Uterus (tissue), 4 donors: Measurements from ENCODE around the gene FGD2. TPM values are rescaled to one million over a fixed set of nuclear protein-coding genes. Genes with fewer than 3 reads are reported as not detected.

ENCODE experiments used
- DNase-seq, 2 donors: peaks; one replicate each; pipeline ENCODE4 v3.0.0-alpha.2; 2019 to 2020
- H3K27ac ChIP-seq, 2 donors: fragments of 200-600 bp; sonication (generic); 1 replicate in 1 of 2; 2 replicates in 1 of 2; pipeline ENCODE4 v1.5.1; 2016 to 2018
- H3K27me3 ChIP-seq, 2 donors: fragments of 200-600 bp; sonication (generic); one replicate each; pipeline ENCODE4 v1.5.1; 2018 to 2019; ENCODE audit warnings: control low read depth in 1 of 2
- H3K36me3 ChIP-seq, 2 donors: fragments of 200-600 bp; sonication (generic); one replicate each; pipeline ENCODE4 v1.5.1; 2019; ENCODE audit warnings: control low read depth in 1 of 2
- H3K4me1 ChIP-seq, 2 donors: fragments of 200-600 bp; sonication (generic); one replicate each; pipeline ENCODE4 v1.5.1; 2018 to 2019; ENCODE audit warnings: control low read depth in 1 of 2
- H3K4me3 ChIP-seq, 2 donors: fragments of 200-600 bp; sonication (generic); 1 replicate in 1 of 2; 2 replicates in 1 of 2; pipeline ENCODE4 v1.5.1; 2018 to 2019; ENCODE audit warnings: mild to moderate bottlenecking in 1 of 2
- H3K9me3 ChIP-seq, 2 donors: fragments of 200-600 bp; sonication (generic); one replicate each; pipeline ENCODE4 v1.5.1; 2019; ENCODE audit warnings: control low read depth in 1 of 2
- POLR2A ChIP-seq, 2 donors: fragments of 450-650 bp; IDR thresholded peaks; one replicate each; pipeline ENCODE4 v1.6.1; 2016; ENCODE audit warnings: antibody characterized with exemption in 2 of 2, mild to moderate bottlenecking in 1 of 2, moderate library complexity in 1 of 2
- intact Hi-C: fragments of 100-400 bp; cut with DNase I; formaldehyde crosslinking; loops from one replicate; pipeline ENCODE4 v1.15.1; 2023; ENCODE audit warnings: low total_unique reads
- total RNA-seq, 4 donors: library from RNA; depleted of rRNA in 3 of 4; stranded (reverse); fragments of >200 nt in 3 of 4; gene quantifications; one replicate each; pipeline versions ENCODE4 v1.1.0 to v1.2.4, GENCODE V29; 2014 to 2023
- TF ChIP-seq, protein P1 (sequence below), 4 experiments: fragments of 200-600 bp in 2 of 4; fragments of 450-650 bp in 2 of 4; sonication (generic) in 2 of 4; IDR thresholded peaks; one replicate each; pipeline ENCODE4 v1.5.1; 2016 to 2019; ENCODE audit warnings: antibody characterized with exemption in 4 of 4, mild to moderate bottlenecking in 2 of 4, moderate library complexity in 1 of 4
- donor health status: DM: yes; HTN: yes; CAD: no.

The FGD2 gene
- total RNA-seq, 4 donors from 2014 or later = 0.51 to 27.6 (median 11.5) TPM

DNA sequence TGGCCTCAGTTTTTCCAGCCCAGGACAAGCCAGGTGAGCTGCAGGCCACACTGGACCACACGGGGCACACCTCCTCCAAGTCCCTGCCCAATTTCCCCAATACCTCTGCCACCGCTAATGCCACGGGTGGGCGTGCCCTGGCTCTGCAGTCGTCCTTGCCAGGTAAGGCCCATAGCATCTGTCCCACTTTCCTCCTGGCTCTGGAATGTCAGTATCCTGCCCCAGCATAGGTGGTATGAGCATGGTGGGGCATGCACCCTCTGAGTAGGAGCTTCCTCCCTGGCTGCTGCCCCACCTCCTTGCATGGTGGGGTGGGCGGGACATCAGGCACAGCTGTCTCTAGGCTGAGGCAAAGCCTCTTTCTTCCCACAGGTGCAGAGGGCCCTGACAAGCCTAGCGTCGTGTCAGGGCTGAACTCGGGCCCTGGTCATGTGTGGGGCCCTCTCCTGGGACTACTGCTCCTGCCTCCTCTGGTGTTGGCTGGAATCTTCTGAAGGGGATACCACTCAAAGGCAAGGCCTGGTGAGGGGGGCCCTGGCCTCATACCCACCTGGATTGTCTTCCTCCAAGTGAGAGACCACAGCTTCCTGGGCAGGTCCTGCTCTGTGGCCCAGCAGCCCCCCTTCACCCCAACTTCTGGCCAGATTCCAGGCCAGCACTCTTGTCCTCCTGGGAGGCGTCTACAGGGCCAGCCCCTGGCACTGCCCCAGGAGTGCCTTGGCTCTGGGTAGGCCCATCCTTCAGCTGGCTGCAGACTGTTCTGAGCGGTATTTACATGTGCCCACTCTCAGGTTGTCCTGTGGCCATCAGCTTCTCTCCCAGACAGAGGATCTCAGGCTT lies 41.8 kb upstream of the FGD2 start:
- H3K4me1 ChIP-seq = no peaks in the 10 kb centered on the region
- intact Hi-C loops = no loop called here
- H3K27ac ChIP-seq = no peak overlapping the region
- H3K27me3 ChIP-seq = no peaks in the 10 kb centered on the region
- no peaks in the 10 kb centered on the region for H3K36me3 ChIP-seq
- TF ChIP-seq, protein P1, sequence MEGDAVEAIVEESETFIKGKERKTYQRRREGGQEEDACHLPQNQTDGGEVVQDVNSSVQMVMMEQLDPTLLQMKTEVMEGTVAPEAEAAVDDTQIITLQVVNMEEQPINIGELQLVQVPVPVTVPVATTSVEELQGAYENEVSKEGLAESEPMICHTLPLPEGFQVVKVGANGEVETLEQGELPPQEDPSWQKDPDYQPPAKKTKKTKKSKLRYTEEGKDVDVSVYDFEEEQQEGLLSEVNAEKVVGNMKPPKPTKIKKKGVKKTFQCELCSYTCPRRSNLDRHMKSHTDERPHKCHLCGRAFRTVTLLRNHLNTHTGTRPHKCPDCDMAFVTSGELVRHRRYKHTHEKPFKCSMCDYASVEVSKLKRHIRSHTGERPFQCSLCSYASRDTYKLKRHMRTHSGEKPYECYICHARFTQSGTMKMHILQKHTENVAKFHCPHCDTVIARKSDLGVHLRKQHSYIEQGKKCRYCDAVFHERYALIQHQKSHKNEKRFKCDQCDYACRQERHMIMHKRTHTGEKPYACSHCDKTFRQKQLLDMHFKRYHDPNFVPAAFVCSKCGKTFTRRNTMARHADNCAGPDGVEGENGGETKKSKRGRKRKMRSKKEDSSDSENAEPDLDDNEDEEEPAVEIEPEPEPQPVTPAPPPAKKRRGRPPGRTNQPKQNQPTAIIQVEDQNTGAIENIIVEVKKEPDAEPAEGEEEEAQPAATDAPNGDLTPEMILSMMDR (IDR thresholded peaks at IDR 0.05) = no peak
- TF ChIP-seq POLR2A (IDR thresholded peaks at IDR 0.05) = no peak
- no peak overlapping the region for H3K4me3 ChIP-seq
- no peaks in the 10 kb centered on the region for H3K9me3 ChIP-seq
- DNase-seq = no peak

DNA sequence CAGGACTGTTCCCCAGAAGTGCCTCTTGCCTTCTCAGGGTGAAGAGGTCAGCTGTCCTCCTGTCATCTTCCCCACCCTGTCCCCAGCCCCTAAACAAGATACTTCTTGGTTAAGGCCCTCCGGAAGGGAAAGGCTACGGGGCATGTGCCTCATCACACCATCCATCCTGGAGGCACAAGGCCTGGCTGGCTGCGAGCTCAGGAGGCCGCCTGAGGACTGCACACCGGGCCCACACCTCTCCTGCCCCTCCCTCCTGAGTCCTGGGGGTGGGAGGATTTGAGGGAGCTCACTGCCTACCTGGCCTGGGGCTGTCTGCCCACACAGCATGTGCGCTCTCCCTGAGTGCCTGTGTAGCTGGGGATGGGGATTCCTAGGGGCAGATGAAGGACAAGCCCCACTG lies 41.1 kb upstream of the FGD2 start:
- Histone ChIP-seq H3K4me3 (no peak overlapping the region), H3K36me3 (no peaks in the 10 kb centered on the region), H3K4me1 (no peaks in the 10 kb centered on the region), H3K9me3 (no peaks in the 10 kb centered on the region), H3K27me3 (no peaks in the 10 kb centered on the region), H3K27ac (no peak overlapping the region)
- no peak for DNase-seq
- intact Hi-C loops = no loop called here
- TF ChIP-seq POLR2A (IDR thresholded peaks at IDR 0.05) = no peak
- TF ChIP-seq, protein P1 (IDR thresholded peaks at IDR 0.05) = no peak

- Histone ChIP-seq H3K9me3 (no peaks in the 10 kb centered on the region), H3K36me3 (no peaks in the 10 kb centered on the region), H3K4me3 (no peak overlapping the region), H3K27ac (no peak overlapping the region), H3K27me3 (no peaks in the 10 kb centered on the region), H3K4me1 (no peaks in the 10 kb centered on the region)
- no peak for TF ChIP-seq POLR2A (IDR thresholded peaks at IDR 0.05)
- TF ChIP-seq, protein P1 (IDR thresholded peaks at IDR 0.05) = no peak
- intact Hi-C loops = no loop called here
- no peak for DNase-seq
Observed at GRCh38 chr6:36964908-36965307, 40.5 kb upstream of the FGD2 start.

DNA sequence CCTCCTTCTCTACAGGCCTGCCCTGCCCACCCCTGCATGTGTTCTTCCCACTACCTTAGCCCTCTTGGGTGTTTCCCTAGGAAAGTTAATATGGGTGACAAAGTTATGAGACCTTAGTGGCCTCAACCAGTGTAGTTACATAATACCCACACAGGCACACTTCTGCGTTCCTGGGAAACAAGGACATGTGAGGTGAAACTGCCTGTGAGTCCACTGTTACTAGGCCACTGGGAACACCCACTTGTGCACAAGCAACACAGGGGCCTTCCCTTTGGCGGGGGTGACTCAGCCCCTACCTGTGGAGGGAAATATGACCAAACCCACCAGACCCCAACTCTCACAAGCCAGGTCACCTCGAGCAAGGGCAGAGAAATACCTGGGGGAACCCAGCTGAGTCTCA lies 38.2 kb upstream of the FGD2 start:
- TF ChIP-seq, protein P1 (IDR thresholded peaks at IDR 0.05) = no peak
- no peak for TF ChIP-seq POLR2A (IDR thresholded peaks at IDR 0.05)
- intact Hi-C loops = no loop called here
- H3K4me3 ChIP-seq = no peak overlapping the region
- no peaks in the 10 kb centered on the region for H3K9me3 ChIP-seq
- H3K27ac ChIP-seq = no peak overlapping the region
- no peaks in the 10 kb centered on the region for H3K36me3 ChIP-seq
- no peaks in the 10 kb centered on the region for H3K4me1 ChIP-seq
- no peaks in the 10 kb centered on the region for H3K27me3 ChIP-seq
- no peak for DNase-seq

DNA sequence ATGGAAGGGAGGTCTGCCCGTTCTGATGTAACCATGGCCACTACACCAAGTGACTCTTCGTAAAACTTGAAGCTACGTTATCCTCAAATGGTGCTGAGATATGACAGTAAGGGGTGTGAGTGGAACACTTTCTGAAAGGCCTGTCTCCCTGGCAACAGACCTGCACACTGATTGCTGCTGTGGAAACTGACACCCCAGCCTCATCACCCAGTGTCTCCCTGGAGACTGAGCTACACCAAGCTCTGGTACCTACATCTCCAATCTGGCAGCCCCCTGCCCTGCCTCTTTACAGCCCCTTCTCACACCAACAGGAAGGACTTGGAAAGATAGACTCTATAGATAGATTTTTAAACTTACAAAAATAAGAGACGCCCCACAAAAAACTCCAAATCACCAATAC lies 37.7 kb upstream of the FGD2 start:
- no peaks in the 10 kb centered on the region for H3K4me1 ChIP-seq
- TF ChIP-seq, protein P1 (IDR thresholded peaks at IDR 0.05) = no peak
- no peak for TF ChIP-seq POLR2A (IDR thresholded peaks at IDR 0.05)

More for the DNA sequence above, 37.7 kb upstream of the FGD2 start:
- no peaks in the 10 kb centered on the region for H3K27me3 ChIP-seq
- H3K4me3 ChIP-seq = no peak overlapping the region
- intact Hi-C loops = no loop called here
- no peak overlapping the region for H3K27ac ChIP-seq
- no peaks in the 10 kb centered on the region for H3K9me3 ChIP-seq
- DNase-seq = no peak
- no peaks in the 10 kb centered on the region for H3K36me3 ChIP-seq
